Measurements from ENCODE around the gene CFAP54. TPM values are rescaled to one million over a fixed set of nuclear protein-coding genes. Genes with fewer than 3 reads are reported as not detected.
A peak's percentile ranks its signal among the peaks of the same experiment; 100 is the strongest.
"Not testable (repeated sequence)": the region's sequence is repeated elsewhere in the genome, so short reads cannot be mapped to it uniquely, and the experiment has no call there.

CFAP54 gene
- total RNA-seq, 1 experiment from 2014 or later = 0.09 TPM

DNA sequence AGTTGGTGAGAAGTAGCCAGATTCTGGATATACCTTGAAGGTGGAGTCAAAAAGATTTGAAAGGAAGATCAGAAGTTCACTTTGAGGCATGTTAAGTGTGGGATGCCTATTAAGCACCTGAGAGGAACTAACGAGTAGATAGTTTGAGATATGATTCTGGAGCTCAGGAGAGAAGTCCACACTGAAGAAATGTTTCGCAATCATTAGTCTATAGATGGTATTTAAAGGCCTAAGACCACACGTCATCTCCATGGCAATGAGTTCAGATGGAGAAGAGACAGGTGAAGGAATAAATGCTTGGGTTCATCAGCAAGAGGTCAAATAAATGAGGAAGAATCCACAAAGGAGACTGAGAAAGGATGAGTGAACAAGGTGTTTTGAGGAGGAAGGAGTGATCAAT, 224.8 kb downstream of the CFAP54 start (continued):
- TF ChIP-seq, protein P1, sequence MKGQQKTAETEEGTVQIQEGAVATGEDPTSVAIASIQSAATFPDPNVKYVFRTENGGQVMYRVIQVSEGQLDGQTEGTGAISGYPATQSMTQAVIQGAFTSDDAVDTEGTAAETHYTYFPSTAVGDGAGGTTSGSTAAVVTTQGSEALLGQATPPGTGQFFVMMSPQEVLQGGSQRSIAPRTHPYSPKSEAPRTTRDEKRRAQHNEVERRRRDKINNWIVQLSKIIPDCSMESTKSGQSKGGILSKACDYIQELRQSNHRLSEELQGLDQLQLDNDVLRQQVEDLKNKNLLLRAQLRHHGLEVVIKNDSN (CRISPR knock-in tag; IDR thresholded peaks at IDR 0.05) = no peak
- TF ChIP-seq NFYB (CRISPR knock-in tag; conservative IDR thresholded peaks at IDR 0.05; ENCODE audit: low read depth) = no peak

- ATAC-seq (no peak), DNase-seq (ENCODE audit: low spot score) (no peak)
- ChIA-PET CTCF (interaction anchor here (1.1 to 1.8 kb wide), 4 partner anchors 10 to 144 kb away, joined by 4 to 5 read pairs (median 4); no protein-coding TSS in a partner anchor), POLR2A (no interaction called here)
- Mint-ChIP-seq H3K27ac (peak overlapping the region; percentile 52; the same call in 1 of the 2 replicates), H3K9me3 (no peaks in the 10 kb centered on the region), H3K4me3 (peak overlapping the region; percentile 12; the same call in 1 of the 2 replicates), H3K27me3 (ENCODE audit: low read depth) (no peaks in the 10 kb centered on the region), H3K36me3 (no peaks in the 10 kb centered on the region), H3K4me1 (peaks cover 9% of the 10 kb centered on the region)
- no peak for TF ChIP-seq RELA (CRISPR knock-in tag; IDR thresholded peaks at IDR 0.05; ENCODE audit: borderline replicate concordance)
- TF ChIP-seq RORB (CRISPR knock-in tag; IDR thresholded peaks at IDR 0.05) = no peak
- TF ChIP-seq NFYB (CRISPR knock-in tag; conservative IDR thresholded peaks at IDR 0.05; ENCODE audit: low read depth) = no peak
- no peak for TF ChIP-seq SOX15 (CRISPR knock-in tag; IDR thresholded peaks at IDR 0.05)
- TF ChIP-seq, protein P2, sequence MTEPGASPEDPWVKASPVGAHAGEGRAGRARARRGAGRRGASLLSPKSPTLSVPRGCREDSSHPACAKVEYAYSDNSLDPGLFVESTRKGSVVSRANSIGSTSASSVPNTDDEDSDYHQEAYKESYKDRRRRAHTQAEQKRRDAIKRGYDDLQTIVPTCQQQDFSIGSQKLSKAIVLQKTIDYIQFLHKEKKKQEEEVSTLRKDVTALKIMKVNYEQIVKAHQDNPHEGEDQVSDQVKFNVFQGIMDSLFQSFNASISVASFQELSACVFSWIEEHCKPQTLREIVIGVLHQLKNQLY (CRISPR knock-in tag; IDR thresholded peaks at IDR 0.05) = no peak
These were observed 230.4 kb downstream of the CFAP54 start for GRCh38 chr12:96719660-96720362.

- peak; percentile 43 for DNase-seq (ENCODE audit: low spot score)
These were observed 231.0 kb downstream of the CFAP54 start for GRCh38 chr12:96720363-96720705.

DNA sequence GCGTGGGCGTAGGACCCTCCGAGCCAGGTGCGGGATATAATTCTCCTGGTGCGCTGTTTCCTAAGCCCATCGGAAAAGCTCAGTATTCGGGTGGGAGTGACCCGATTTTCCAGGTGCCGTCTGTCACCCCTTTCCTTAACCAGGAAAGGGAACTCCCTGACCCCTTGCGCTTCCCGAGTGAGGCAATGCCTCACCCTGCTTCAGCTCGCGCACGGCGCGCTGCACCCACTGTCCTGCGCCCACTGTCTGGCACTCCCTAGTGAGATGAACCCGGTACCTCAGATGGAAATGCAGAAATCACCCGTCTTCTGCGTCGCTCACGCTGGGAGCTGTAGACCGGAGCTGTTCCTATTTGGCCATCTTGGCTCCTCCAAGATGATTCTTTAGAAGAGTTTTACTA, 240.1 kb downstream of the CFAP54 start:
- H3K27ac Mint-ChIP-seq = 0 out of 2 replicates have a peak overlapping the region, but pooled peaks have one; percentile 27
- H3K36me3 Mint-ChIP-seq; ATAC-seq; CTCF ChIA-PET; DNase-seq (ENCODE audit: low spot score); H3K27me3 Mint-ChIP-seq (ENCODE audit: low read depth); POLR2A ChIA-PET; H3K9me3 Mint-ChIP-seq: not testable (repeated sequence)
- H3K4me1 Mint-ChIP-seq = peaks cover 16% of the 10 kb centered on the region
- H3K4me3 Mint-ChIP-seq = peak overlapping the region; percentile 68

More at GRCh38 chr12:96720363-96720705, 231.0 kb downstream of the CFAP54 start:
- Mint-ChIP-seq H3K27me3 (ENCODE audit: low read depth) (no peaks in the 10 kb centered on the region), H3K9me3 (no peaks in the 10 kb centered on the region), H3K36me3 (no peaks in the 10 kb centered on the region), H3K4me3 (peak overlapping the region; percentile 12; the same call in 1 of the 2 replicates), H3K27ac (peak overlapping the region; percentile 52; the same call in 1 of the 2 replicates), H3K4me1 (peaks cover 9% of the 10 kb centered on the region)
- ATAC-seq = peak; percentile 96
- no peak for TF ChIP-seq ZNF396 (CRISPR knock-in tag; IDR thresholded peaks at IDR 0.05; ENCODE audit: borderline replicate concordance)
- TF ChIP-seq, protein P3, sequence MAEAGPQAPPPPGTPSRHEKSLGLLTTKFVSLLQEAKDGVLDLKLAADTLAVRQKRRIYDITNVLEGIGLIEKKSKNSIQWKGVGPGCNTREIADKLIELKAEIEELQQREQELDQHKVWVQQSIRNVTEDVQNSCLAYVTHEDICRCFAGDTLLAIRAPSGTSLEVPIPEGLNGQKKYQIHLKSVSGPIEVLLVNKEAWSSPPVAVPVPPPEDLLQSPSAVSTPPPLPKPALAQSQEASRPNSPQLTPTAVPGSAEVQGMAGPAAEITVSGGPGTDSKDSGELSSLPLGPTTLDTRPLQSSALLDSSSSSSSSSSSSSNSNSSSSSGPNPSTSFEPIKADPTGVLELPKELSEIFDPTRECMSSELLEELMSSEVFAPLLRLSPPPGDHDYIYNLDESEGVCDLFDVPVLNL (CRISPR knock-in tag; IDR thresholded peaks at IDR 0.05; ENCODE audit: borderline replicate concordance, low read depth) = no peak
- TF ChIP-seq, protein P4, sequence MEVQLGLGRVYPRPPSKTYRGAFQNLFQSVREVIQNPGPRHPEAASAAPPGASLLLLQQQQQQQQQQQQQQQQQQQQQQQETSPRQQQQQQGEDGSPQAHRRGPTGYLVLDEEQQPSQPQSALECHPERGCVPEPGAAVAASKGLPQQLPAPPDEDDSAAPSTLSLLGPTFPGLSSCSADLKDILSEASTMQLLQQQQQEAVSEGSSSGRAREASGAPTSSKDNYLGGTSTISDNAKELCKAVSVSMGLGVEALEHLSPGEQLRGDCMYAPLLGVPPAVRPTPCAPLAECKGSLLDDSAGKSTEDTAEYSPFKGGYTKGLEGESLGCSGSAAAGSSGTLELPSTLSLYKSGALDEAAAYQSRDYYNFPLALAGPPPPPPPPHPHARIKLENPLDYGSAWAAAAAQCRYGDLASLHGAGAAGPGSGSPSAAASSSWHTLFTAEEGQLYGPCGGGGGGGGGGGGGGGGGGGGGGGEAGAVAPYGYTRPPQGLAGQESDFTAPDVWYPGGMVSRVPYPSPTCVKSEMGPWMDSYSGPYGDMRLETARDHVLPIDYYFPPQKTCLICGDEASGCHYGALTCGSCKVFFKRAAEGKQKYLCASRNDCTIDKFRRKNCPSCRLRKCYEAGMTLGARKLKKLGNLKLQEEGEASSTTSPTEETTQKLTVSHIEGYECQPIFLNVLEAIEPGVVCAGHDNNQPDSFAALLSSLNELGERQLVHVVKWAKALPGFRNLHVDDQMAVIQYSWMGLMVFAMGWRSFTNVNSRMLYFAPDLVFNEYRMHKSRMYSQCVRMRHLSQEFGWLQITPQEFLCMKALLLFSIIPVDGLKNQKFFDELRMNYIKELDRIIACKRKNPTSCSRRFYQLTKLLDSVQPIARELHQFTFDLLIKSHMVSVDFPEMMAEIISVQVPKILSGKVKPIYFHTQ (CRISPR knock-in tag; IDR thresholded peaks at IDR 0.05) = no peak
- TF ChIP-seq, protein P2 (CRISPR knock-in tag; IDR thresholded peaks at IDR 0.05) = no peak
- TF ChIP-seq PREB (CRISPR knock-in tag; IDR thresholded peaks at IDR 0.05; ENCODE audit: borderline replicate concordance) = no peak
- no peak for TF ChIP-seq TEAD4 (CRISPR knock-in tag; IDR thresholded peaks at IDR 0.05)
- TF ChIP-seq ZNF425 (CRISPR knock-in tag; conservative IDR thresholded peaks at IDR 0.05) = no peak
- no peak for TF ChIP-seq JAZF1 (CRISPR knock-in tag; IDR thresholded peaks at IDR 0.05)
- no peak for TF ChIP-seq NFATC4 (CRISPR knock-in tag; IDR thresholded peaks at IDR 0.05)
- no peak for TF ChIP-seq SP1 (CRISPR knock-in tag; conservative IDR thresholded peaks at IDR 0.05)
- POLR2A ChIA-PET = no interaction called here
- CTCF ChIA-PET = interaction anchor here (1.1 to 1.8 kb wide), 4 partner anchors 10 to 145 kb away, joined by 4 to 5 read pairs (median 4); no protein-coding TSS in a partner anchor
